ENCODE results near the gene AANAT. TPM values are rescaled to one million over a fixed set of nuclear protein-coding genes. Genes with fewer than 3 reads are reported as not detected.

The AANAT gene
- total RNA-seq, 3 donors from 2014 or later: not detected

DNA sequence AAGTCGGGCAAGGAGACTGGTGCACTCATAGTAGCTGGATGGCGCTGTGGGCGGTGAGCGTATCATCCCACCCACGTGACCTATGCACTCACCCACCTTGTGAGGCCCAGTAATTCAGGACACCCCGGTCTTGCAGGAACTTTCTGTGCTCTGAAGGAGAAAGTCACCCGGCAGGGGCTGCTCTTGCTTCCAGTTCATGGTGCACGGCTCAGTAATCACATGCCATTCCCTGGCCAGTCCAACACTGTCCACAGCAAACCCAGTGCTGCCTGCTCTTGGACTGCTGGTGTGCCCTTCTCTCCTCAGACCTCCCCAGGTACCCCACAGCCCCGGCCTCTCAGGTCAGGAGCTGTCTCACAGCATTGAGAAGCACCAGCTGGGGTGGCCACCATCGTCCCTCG, 50.2 kb downstream of the AANAT start:
- intact Hi-C loops (cut with DNase I; ENCODE audit: low total_unique reads): no loop called here
- DNase-seq (ENCODE audit: low spot score in 2 of 2): no peak
- no peak overlapping the region for H3K4me3 ChIP-seq
- H3K27me3 ChIP-seq: no peaks in the 10 kb centered on the region
- TF ChIP-seq POLR2AphosphoS5 (IDR thresholded peaks at IDR 0.05) (no peak), POLR2A (IDR thresholded peaks at IDR 0.05) (no peak)
- TF ChIP-seq, protein P1, sequence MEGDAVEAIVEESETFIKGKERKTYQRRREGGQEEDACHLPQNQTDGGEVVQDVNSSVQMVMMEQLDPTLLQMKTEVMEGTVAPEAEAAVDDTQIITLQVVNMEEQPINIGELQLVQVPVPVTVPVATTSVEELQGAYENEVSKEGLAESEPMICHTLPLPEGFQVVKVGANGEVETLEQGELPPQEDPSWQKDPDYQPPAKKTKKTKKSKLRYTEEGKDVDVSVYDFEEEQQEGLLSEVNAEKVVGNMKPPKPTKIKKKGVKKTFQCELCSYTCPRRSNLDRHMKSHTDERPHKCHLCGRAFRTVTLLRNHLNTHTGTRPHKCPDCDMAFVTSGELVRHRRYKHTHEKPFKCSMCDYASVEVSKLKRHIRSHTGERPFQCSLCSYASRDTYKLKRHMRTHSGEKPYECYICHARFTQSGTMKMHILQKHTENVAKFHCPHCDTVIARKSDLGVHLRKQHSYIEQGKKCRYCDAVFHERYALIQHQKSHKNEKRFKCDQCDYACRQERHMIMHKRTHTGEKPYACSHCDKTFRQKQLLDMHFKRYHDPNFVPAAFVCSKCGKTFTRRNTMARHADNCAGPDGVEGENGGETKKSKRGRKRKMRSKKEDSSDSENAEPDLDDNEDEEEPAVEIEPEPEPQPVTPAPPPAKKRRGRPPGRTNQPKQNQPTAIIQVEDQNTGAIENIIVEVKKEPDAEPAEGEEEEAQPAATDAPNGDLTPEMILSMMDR (IDR thresholded peaks at IDR 0.05): no peak
- no peaks in the 10 kb centered on the region for H3K36me3 ChIP-seq
- no peaks in the 10 kb centered on the region for H3K9me3 ChIP-seq
- H3K27ac ChIP-seq: no peak overlapping the region
- peaks cover 0 to 5% of the 10 kb centered on the region in 2 donors for H3K4me1 ChIP-seq

DNA sequence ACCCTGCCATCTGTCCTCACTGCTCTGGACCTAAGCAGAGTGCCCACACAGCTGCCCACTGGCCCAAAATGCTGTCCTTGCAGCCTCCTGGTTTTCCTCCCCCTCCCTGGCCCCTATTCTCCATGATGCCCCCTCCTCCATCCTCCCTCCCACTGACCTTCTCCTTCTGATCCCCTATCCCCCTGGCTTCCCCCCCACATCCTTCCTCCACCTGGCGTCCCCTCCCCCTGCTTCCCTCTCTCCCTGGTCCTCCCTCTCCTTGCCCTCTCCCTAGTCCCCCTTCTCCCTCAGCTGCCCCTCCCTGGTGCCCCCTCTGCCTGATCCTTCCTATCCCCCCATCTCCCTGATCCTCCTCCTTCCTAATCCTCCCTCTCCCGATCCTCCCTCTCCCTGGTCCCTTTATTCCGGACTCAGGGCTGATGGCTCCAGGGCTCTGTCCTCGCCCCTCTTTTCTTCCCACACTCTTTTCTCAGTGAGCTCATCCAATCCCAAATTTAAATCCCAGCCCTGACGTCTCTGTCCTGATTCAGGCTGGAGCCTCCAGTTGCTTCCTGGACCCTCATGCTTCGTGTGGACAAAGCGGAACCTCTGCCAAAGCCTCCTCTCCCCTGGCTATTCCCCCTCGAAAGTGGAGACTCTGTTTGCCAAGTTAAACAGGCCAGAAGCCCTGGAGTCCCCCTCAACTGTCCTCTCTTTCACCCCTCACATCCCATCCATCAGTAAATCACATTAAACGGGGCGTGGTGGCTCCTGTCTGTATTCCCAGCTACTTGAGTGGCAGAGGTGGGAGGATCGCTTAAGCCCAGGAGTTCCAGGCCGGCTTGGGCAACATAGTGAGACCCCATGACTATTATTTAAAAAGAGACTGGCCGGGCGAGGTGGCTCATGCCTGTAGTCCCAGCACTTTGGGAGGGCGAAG, 51.9 kb downstream of the AANAT start:
- intact Hi-C loops (cut with DNase I; ENCODE audit: low total_unique reads): no loop called here
- H3K9me3 ChIP-seq: no peaks in the 10 kb centered on the region
- DNase-seq (ENCODE audit: low spot score in 2 of 2): no peak
- H3K27ac ChIP-seq: no peak overlapping the region
- peaks cover 0 to 5% of the 10 kb centered on the region in 2 donors for H3K4me1 ChIP-seq
- TF ChIP-seq, protein P1 (IDR thresholded peaks at IDR 0.05): no peak
- TF ChIP-seq POLR2AphosphoS5 (IDR thresholded peaks at IDR 0.05) (no peak), POLR2A (IDR thresholded peaks at IDR 0.05) (no peak)
- no peak overlapping the region for H3K4me3 ChIP-seq
- H3K36me3 ChIP-seq: no peaks in the 10 kb centered on the region
- no peaks in the 10 kb centered on the region for H3K27me3 ChIP-seq

Other genes with a start within 250 kb of the AANAT start
- 1 to 10 TPM; 3.1 to 7.8 (median 4.3) TPM for gene RNF157, start 227.1 kb upstream of the AANAT start, total RNA-seq
- gene UBALD2, start 202.3 kb upstream of the AANAT start, total RNA-seq: 10 to 100 TPM; 11.1 to 15.1 (median 13.0) TPM
- 1 to 10 TPM; 3.0 to 4.3 (median 3.8) TPM for gene QRICH2, start 159.3 kb upstream of the AANAT start, total RNA-seq
- gene PRPSAP1, start 113.7 kb upstream of the AANAT start, total RNA-seq: 100 to 1,000 TPM in 1 of 3 donors, 10 to 100 TPM in 2; 71.4 to 110 (median 78.3) TPM
- gene SPHK1, start 83.0 kb upstream of the AANAT start, total RNA-seq: 10 to 100 TPM in 2 of 3 donors, 1 to 10 TPM in 1; 9.6 to 28.5 (median 23.0) TPM
- gene UBE2O, start 14.5 kb upstream of the AANAT start, total RNA-seq: 10 to 100 TPM; 17.4 to 22.5 (median 17.7) TPM
- gene RHBDF2, start 33.8 kb downstream of the AANAT start, total RNA-seq: 10 to 100 TPM; 13.4 to 35.5 (median 26.8) TPM
- gene CYGB, start 70.1 kb downstream of the AANAT start, total RNA-seq: 10 to 100 TPM in 2 of 3 donors, 1 to 10 TPM in 1; 5.9 to 37.4 (median 27.2) TPM
- 1 to 10 TPM; 1.5 to 7.2 (median 4.9) TPM for gene PRCD, start 72.4 kb downstream of the AANAT start, total RNA-seq
- 10 to 100 TPM; 10.5 to 39.8 (median 12.0) TPM for gene ST6GALNAC2, start 118.3 kb downstream of the AANAT start, total RNA-seq
- 1 to 10 TPM; 1.3 to 1.6 (median 1.3) TPM for gene ST6GALNAC1, start 176.2 kb downstream of the AANAT start, total RNA-seq
- gene MXRA7, start 243.4 kb downstream of the AANAT start, total RNA-seq: 100 to 1,000 TPM; 106 to 242 (median 113) TPM